ENCODE measurements around the gene CALB2. TPM values are rescaled to one million over a fixed set of nuclear protein-coding genes. Genes with fewer than 3 reads are reported as not detected.

Gene CALB2
- polyA plus RNA-seq, 4 donors, result 3.3 TPM; not detected in 3

DNA sequence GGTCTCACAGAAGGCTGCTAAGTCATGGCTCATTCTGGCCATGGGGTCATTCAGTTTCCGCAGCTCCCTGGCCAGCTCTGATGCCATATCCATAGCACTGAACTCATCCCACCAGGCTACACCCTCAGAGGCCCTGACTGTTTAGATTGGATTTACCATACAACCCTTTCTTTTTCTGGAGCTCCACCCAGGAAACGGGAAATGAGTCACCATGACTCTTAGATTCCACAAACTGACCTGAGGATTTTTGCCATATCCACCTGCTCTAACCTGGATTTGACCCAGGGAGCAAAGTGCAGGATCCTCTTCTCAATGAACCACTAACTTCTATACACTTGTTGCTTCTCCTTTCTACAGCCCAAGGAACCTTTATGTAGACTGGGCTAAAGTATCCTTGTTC, 20.3 kb upstream of the CALB2 start:
- H3K27ac ChIP-seq (ENCODE audit: low read depth in 1 of 3, low read length in 2 of 3), result no peak overlapping the region
- WGBS, 3 donors, result 45 to 68% (median 65%) methylated on average over 2 of the region's 2 CpGs
- peaks cover 0 to 2% (median 0%) of the 10 kb centered on the region in 3 donors for H3K27me3 ChIP-seq (ENCODE audit: control insufficient read depth in 3 of 3, insufficient read depth in 3 of 3, low read length in 3 of 3)
- H3K9me3 ChIP-seq (ENCODE audit: control insufficient read depth in 2 of 2, insufficient read depth in 1 of 2, low read depth in 1 of 2, low read length in 1 of 2), result no peaks in the 10 kb centered on the region
- DNase-seq, result no peak
- no peak for FAIRE-seq
- H3K36me3 ChIP-seq (ENCODE audit: control insufficient read depth in 3 of 3, insufficient read depth in 2 of 3, low read depth in 1 of 3, low read length in 3 of 3), result no peaks in the 10 kb centered on the region
- H3K4me3 ChIP-seq (ENCODE audit: low read depth in 1 of 3, low read length in 3 of 3), result no peak overlapping the region
- H3K4me1 ChIP-seq (ENCODE audit: control insufficient read depth in 3 of 3, insufficient read depth in 2 of 3, low read depth in 1 of 3, low read length in 2 of 3), result no peaks in the 10 kb centered on the region

DNA sequence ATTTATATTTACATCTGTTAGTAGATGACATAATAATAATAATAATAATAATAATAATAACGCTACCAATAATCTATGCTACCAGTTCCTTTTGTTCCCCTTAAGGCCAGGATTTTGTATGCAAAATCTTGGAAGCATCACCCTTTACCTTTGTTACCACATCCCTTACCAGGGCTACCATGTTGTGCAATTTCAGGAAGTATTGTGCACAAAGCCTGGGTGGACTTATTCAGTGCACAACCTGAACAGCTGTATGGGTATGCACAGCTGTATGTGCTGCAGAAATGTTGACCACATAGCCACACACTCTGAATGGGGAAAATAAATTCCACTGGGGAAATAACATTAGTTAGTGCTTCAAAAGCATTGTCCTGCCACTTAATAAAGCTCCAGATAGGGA, 19.9 kb upstream of the CALB2 start:
- no peaks in the 10 kb centered on the region for H3K36me3 ChIP-seq (ENCODE audit: control insufficient read depth in 3 of 3, insufficient read depth in 2 of 3, low read depth in 1 of 3, low read length in 3 of 3)
- WGBS, 3 donors, result 71 to 87% (median 81%) methylated on average over 1 of the region's 1 CpG
- peaks cover 0 to 2% (median 0%) of the 10 kb centered on the region in 3 donors for H3K27me3 ChIP-seq (ENCODE audit: control insufficient read depth in 3 of 3, insufficient read depth in 3 of 3, low read length in 3 of 3)
- H3K27ac ChIP-seq (ENCODE audit: low read depth in 1 of 3, low read length in 2 of 3), result no peak overlapping the region
- no peaks in the 10 kb centered on the region for H3K4me1 ChIP-seq (ENCODE audit: control insufficient read depth in 3 of 3, insufficient read depth in 2 of 3, low read depth in 1 of 3, low read length in 2 of 3)
- H3K4me3 ChIP-seq (ENCODE audit: low read depth in 1 of 3, low read length in 3 of 3), result no peak overlapping the region
- H3K9me3 ChIP-seq (ENCODE audit: control insufficient read depth in 2 of 2, insufficient read depth in 1 of 2, low read depth in 1 of 2, low read length in 1 of 2), result no peaks in the 10 kb centered on the region
- DNase-seq (no peak), FAIRE-seq (no peak)

GRCh38 chr16:71339236-71340171, 19.0 kb upstream of the CALB2 start:
- Histone ChIP-seq H3K27me3 (ENCODE audit: control insufficient read depth in 3 of 3, insufficient read depth in 3 of 3, low read length in 3 of 3) (peaks cover 0 to 2% (median 0%) of the 10 kb centered on the region in 3 donors), H3K36me3 (ENCODE audit: control insufficient read depth in 3 of 3, insufficient read depth in 2 of 3, low read depth in 1 of 3, low read length in 3 of 3) (no peaks in the 10 kb centered on the region), H3K4me1 (ENCODE audit: control insufficient read depth in 3 of 3, insufficient read depth in 2 of 3, low read depth in 1 of 3, low read length in 2 of 3) (no peaks in the 10 kb centered on the region), H3K4me3 (ENCODE audit: low read depth in 1 of 3, low read length in 3 of 3) (no peak overlapping the region), H3K9me3 (ENCODE audit: control insufficient read depth in 2 of 2, insufficient read depth in 1 of 2, low read depth in 1 of 2, low read length in 1 of 2) (no peaks in the 10 kb centered on the region), H3K27ac (ENCODE audit: low read depth in 1 of 3, low read length in 2 of 3) (no peak overlapping the region)
- DNase-seq (no peak), FAIRE-seq (no peak)
- 67 to 78% (median 71%) methylated on average over 19 of the region's 19 CpGs for WGBS, 3 donors

GRCh38 chr16:71340406-71340805, 18.1 kb upstream of the CALB2 start:
- Histone ChIP-seq H3K4me1 (ENCODE audit: control insufficient read depth in 3 of 3, insufficient read depth in 2 of 3, low read depth in 1 of 3, low read length in 2 of 3) (no peaks in the 10 kb centered on the region), H3K36me3 (ENCODE audit: control insufficient read depth in 3 of 3, insufficient read depth in 2 of 3, low read depth in 1 of 3, low read length in 3 of 3) (no peaks in the 10 kb centered on the region), H3K27me3 (ENCODE audit: control insufficient read depth in 3 of 3, insufficient read depth in 3 of 3, low read length in 3 of 3) (no peaks in the 10 kb centered on the region), H3K4me3 (ENCODE audit: low read depth in 1 of 3, low read length in 3 of 3) (no peak overlapping the region), H3K27ac (ENCODE audit: low read depth in 1 of 3, low read length in 2 of 3) (no peak overlapping the region), H3K9me3 (ENCODE audit: control insufficient read depth in 2 of 2, insufficient read depth in 1 of 2, low read depth in 1 of 2, low read length in 1 of 2) (no peaks in the 10 kb centered on the region)
- WGBS, 3 donors, result 69 to 76% (median 69%) methylated on average over 6 of the region's 6 CpGs
- no peak for FAIRE-seq
- DNase-seq, result no peak

- Histone ChIP-seq H3K9me3 (ENCODE audit: control insufficient read depth in 2 of 2, insufficient read depth in 1 of 2, low read depth in 1 of 2, low read length in 1 of 2) (no peaks in the 10 kb centered on the region), H3K27ac (ENCODE audit: low read depth in 1 of 3, low read length in 2 of 3) (no peak overlapping the region), H3K27me3 (ENCODE audit: control insufficient read depth in 3 of 3, insufficient read depth in 3 of 3, low read length in 3 of 3) (no peaks in the 10 kb centered on the region), H3K4me1 (ENCODE audit: control insufficient read depth in 3 of 3, insufficient read depth in 2 of 3, low read depth in 1 of 3, low read length in 2 of 3) (no peaks in the 10 kb centered on the region), H3K36me3 (ENCODE audit: control insufficient read depth in 3 of 3, insufficient read depth in 2 of 3, low read depth in 1 of 3, low read length in 3 of 3) (no peaks in the 10 kb centered on the region), H3K4me3 (ENCODE audit: low read depth in 1 of 3, low read length in 3 of 3) (no peak overlapping the region)
- no peak for DNase-seq
- no peak for FAIRE-seq
- WGBS, 3 donors, result 87 to 94% (median 92%) methylated on average over 5 of the region's 5 CpGs
These were observed 16.6 kb upstream of the CALB2 start for GRCh38 chr16:71341881-71342280.

DNA sequence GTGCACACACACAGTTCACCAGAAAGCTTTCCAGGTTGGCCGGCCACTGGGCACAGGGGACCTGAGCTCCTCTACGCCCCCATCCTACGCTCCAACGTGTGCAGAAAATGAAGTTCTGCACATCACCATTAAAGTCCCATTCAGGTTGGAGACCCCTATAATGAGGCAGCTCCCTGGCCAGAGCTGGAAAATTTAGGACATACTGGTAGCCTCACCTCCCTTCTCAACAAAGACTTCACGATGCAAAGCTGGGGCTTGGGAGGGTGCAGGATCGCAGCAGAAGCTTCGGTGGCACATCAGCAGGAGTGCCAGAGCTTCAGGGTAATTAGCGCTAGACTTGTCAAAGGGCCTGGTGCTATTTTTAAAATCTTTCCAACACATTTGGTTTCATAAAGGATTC, 15.4 kb upstream of the CALB2 start:
- 76 to 87% (median 84%) methylated on average over 8 of the region's 8 CpGs for WGBS, 3 donors
- Histone ChIP-seq H3K36me3 (ENCODE audit: control insufficient read depth in 3 of 3, insufficient read depth in 2 of 3, low read depth in 1 of 3, low read length in 3 of 3) (no peaks in the 10 kb centered on the region), H3K27ac (ENCODE audit: low read depth in 1 of 3, low read length in 2 of 3) (no peak overlapping the region), H3K9me3 (ENCODE audit: control insufficient read depth in 2 of 2, insufficient read depth in 1 of 2, low read depth in 1 of 2, low read length in 1 of 2) (no peaks in the 10 kb centered on the region), H3K27me3 (ENCODE audit: control insufficient read depth in 3 of 3, insufficient read depth in 3 of 3, low read length in 3 of 3) (no peaks in the 10 kb centered on the region), H3K4me3 (ENCODE audit: low read depth in 1 of 3, low read length in 3 of 3) (no peak overlapping the region), H3K4me1 (ENCODE audit: control insufficient read depth in 3 of 3, insufficient read depth in 2 of 3, low read depth in 1 of 3, low read length in 2 of 3) (no peaks in the 10 kb centered on the region)
- no peak for DNase-seq
- FAIRE-seq, result no peak

DNA sequence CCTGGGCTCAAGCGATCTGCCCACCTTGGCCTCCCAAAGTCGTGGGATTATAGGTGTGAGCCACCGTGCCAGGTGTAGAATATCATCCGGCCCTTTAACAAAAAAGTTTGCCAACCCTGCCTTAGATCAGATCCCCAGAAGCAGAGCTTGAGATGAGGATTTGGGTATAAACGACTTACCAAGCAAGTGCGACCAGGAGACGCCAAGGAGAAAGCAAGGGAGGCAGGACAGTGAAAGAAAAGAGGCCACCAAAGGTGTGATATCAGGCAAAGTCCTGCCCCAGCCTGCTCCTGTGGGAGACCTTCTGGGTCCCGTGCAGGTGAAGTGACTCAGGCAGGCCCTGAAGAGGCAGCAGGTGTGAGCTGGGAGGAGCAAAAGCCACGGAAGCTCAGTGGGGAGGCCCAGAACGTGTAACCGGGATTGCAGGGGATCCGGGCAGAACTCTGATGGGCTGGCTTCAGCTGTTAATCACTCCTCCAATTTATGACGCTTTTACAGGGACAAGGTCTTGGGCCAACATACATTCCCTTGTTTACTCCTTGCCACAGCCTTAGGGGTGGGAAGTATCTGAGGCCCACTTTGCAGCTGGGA, 14.1 kb upstream of the CALB2 start:
- no peaks in the 10 kb centered on the region for H3K4me1 ChIP-seq (ENCODE audit: control insufficient read depth in 3 of 3, insufficient read depth in 2 of 3, low read depth in 1 of 3, low read length in 2 of 3)
- no peaks in the 10 kb centered on the region for H3K27me3 ChIP-seq (ENCODE audit: control insufficient read depth in 3 of 3, insufficient read depth in 3 of 3, low read length in 3 of 3)
- H3K9me3 ChIP-seq (ENCODE audit: control insufficient read depth in 2 of 2, insufficient read depth in 1 of 2, low read depth in 1 of 2, low read length in 1 of 2), result no peaks in the 10 kb centered on the region
- H3K27ac ChIP-seq (ENCODE audit: low read depth in 1 of 3, low read length in 2 of 3), result no peak overlapping the region
- WGBS, 3 donors, result 42 to 64% (median 53%) methylated on average over 13 of the region's 13 CpGs
- FAIRE-seq (no peak), DNase-seq (no peak)
- no peaks in the 10 kb centered on the region for H3K36me3 ChIP-seq (ENCODE audit: control insufficient read depth in 3 of 3, insufficient read depth in 2 of 3, low read depth in 1 of 3, low read length in 3 of 3)
- H3K4me3 ChIP-seq (ENCODE audit: low read depth in 1 of 3, low read length in 3 of 3), result no peak overlapping the region

- DNase-seq (no peak), FAIRE-seq (no peak)
- no peaks in the 10 kb centered on the region for H3K4me1 ChIP-seq (ENCODE audit: control insufficient read depth in 3 of 3, insufficient read depth in 2 of 3, low read depth in 1 of 3, low read length in 2 of 3)
- 50 to 58% (median 52%) methylated on average over 10 of the region's 10 CpGs for WGBS, 3 donors
- H3K27me3 ChIP-seq (ENCODE audit: control insufficient read depth in 3 of 3, insufficient read depth in 3 of 3, low read length in 3 of 3), result no peaks in the 10 kb centered on the region
- H3K4me3 ChIP-seq (ENCODE audit: low read depth in 1 of 3, low read length in 3 of 3), result no peak overlapping the region
- no peak overlapping the region for H3K27ac ChIP-seq (ENCODE audit: low read depth in 1 of 3, low read length in 2 of 3)
- no peaks in the 10 kb centered on the region for H3K9me3 ChIP-seq (ENCODE audit: control insufficient read depth in 2 of 2, insufficient read depth in 1 of 2, low read depth in 1 of 2, low read length in 1 of 2)
- no peaks in the 10 kb centered on the region for H3K36me3 ChIP-seq (ENCODE audit: control insufficient read depth in 3 of 3, insufficient read depth in 2 of 3, low read depth in 1 of 3, low read length in 3 of 3)
These were observed 13.5 kb upstream of the CALB2 start for GRCh38 chr16:71345031-71345430.

Data from small intestine (tissue), 7 donors.